Kidney epithelial cell (primary cell): ENCODE data around the gene GFOD1. TPM values are rescaled to one million over a fixed set of nuclear protein-coding genes. Genes with fewer than 3 reads are reported as not detected.

Experiments
- DNase-seq: peaks from one replicate; pipeline ENCODE4 v3.0.0-alpha.2; 2010; ENCODE audit warnings: low read depth
- H3K27me3 ChIP-seq: 2 replicates; pipeline ENCODE4 v1.6.0; 2011; ENCODE audit warnings: low read length; ENCODE audit not compliant: control insufficient read depth, insufficient read depth
- H3K36me3 ChIP-seq: 2 replicates; pipeline ENCODE4 v1.5.1; 2011; ENCODE audit warnings: low read length; ENCODE audit not compliant: control insufficient read depth, insufficient read depth
- H3K4me3 ChIP-seq: 2 replicates; pipeline ENCODE4 v1.5.1; 2011; ENCODE audit warnings: low read depth, mild to moderate bottlenecking, control low read depth, low read length
- total RNA-seq: library from RNA; depleted of rRNA; stranded (reverse); fragments of >200 nt; gene quantifications from 2 replicates; pipeline ENCODE4 v1.2.3, GENCODE V29; 2015
- TF ChIP-seq, protein P1 (sequence below): IDR thresholded peaks from 2 replicates; pipeline ENCODE4 v1.5.1; 2011; ENCODE audit warnings: mild to moderate bottlenecking, moderate library complexity, low read length, control low read depth, inconsistent platforms; ENCODE audit not compliant: insufficient read depth, poor library complexity, severe bottlenecking

GFOD1 gene
- total RNA-seq, 1 donor from 2014 or later: 0.75 TPM

DNA sequence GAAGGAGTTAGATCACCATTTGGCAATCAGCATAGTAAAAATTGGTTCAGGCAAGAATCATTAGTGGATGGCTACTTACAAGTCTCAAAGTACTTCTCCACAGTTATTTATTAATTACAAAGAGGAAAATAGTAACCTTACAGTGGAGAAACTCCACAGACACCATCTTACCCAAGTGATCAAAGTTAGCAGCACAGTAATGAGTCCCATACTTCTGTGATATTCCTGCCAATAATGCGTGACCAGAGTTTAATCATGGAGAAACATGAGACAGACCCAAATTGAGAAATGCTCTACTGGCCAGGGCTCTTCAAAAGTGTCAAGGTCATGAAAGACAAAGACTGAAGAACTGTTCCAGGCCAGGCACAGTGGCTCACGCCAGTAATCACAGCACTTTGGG lies 168.6 kb downstream of the GFOD1 start:
- TF ChIP-seq, protein P1, sequence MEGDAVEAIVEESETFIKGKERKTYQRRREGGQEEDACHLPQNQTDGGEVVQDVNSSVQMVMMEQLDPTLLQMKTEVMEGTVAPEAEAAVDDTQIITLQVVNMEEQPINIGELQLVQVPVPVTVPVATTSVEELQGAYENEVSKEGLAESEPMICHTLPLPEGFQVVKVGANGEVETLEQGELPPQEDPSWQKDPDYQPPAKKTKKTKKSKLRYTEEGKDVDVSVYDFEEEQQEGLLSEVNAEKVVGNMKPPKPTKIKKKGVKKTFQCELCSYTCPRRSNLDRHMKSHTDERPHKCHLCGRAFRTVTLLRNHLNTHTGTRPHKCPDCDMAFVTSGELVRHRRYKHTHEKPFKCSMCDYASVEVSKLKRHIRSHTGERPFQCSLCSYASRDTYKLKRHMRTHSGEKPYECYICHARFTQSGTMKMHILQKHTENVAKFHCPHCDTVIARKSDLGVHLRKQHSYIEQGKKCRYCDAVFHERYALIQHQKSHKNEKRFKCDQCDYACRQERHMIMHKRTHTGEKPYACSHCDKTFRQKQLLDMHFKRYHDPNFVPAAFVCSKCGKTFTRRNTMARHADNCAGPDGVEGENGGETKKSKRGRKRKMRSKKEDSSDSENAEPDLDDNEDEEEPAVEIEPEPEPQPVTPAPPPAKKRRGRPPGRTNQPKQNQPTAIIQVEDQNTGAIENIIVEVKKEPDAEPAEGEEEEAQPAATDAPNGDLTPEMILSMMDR: no peak
- Histone ChIP-seq H3K27me3 (no peaks in the 10 kb centered on the region), H3K36me3 (peaks cover 2% of the 10 kb centered on the region), H3K4me3 (no peak overlapping the region)
- no peak for DNase-seq

- Histone ChIP-seq H3K4me3 (no peak overlapping the region), H3K27me3 (no peaks in the 10 kb centered on the region), H3K36me3 (peaks cover 2% of the 10 kb centered on the region)
- DNase-seq: no peak
- TF ChIP-seq, protein P1: no peak
Observed at GRCh38 chr6:13315896-13316295, 171.5 kb downstream of the GFOD1 start.

GRCh38 chr6:13314806-13315205 lies 172.6 kb downstream of the GFOD1 start:
- Histone ChIP-seq H3K27me3 (no peaks in the 10 kb centered on the region), H3K4me3 (no peak overlapping the region), H3K36me3 (peaks cover 2% of the 10 kb centered on the region)
- TF ChIP-seq, protein P1: no peak
- DNase-seq: no peak

DNA sequence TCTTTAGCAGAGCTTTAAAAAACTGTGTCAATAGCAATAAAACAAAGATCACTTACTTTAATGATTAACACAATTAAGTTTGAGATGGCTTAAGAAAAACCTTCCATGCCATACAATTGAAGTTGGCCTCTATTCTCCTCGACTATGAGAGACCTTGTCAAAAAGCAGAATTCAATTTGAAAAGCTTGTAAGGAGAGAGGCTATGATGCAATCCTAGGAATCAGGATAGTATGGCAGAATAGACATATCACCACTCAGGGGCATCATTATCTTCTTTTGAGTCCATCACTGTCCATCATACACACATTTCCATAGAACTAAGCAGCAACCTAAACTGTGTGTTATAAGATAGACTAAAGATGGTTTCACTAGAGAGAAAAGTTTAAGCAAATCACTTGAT lies 176.2 kb downstream of the GFOD1 start:
- TF ChIP-seq, protein P1: no peak
- Histone ChIP-seq H3K27me3 (no peaks in the 10 kb centered on the region), H3K4me3 (no peak overlapping the region), H3K36me3 (peaks cover 2% of the 10 kb centered on the region)
- no peak for DNase-seq

- no peaks in the 10 kb centered on the region for H3K27me3 ChIP-seq
- no peak overlapping the region for H3K4me3 ChIP-seq
- no peak for DNase-seq
- TF ChIP-seq, protein P1: no peak
- no peaks in the 10 kb centered on the region for H3K36me3 ChIP-seq
Observed at GRCh38 chr6:13308332-13308731, 179.1 kb downstream of the GFOD1 start.

Other genes starting within 250 kb of the GFOD1 start
- 29.3 and 31.3 TPM in 2 replicates for gene TBC1D7, start 159.1 kb downstream of the GFOD1 start, total RNA-seq
- 11.0 and 11.9 TPM in 2 replicates for gene SIRT5, start 87.0 kb upstream of the GFOD1 start, total RNA-seq
- gene NOL7, start 127.7 kb upstream of the GFOD1 start, total RNA-seq: 116 and 178 TPM in 2 replicates
- 25.7 and 28.6 TPM in 2 replicates for gene RANBP9, start 224.2 kb upstream of the GFOD1 start, total RNA-seq